Stimulated activated CD4-positive, alpha-beta T cell treated with anti-CD3 and anti-CD28 coated beads, Interleukin-15, amount 100 ng/mL, for 48 hours (primary cell): Measurements from ENCODE around the gene RUNX1.

Experiments
- DNase-seq, 2 donors: peaks; one replicate each; pipeline ENCODE4 v3.0.0-alpha.2; 2020; ENCODE audit warnings: low read depth in 2 of 2

Gene RUNX1

DNA sequence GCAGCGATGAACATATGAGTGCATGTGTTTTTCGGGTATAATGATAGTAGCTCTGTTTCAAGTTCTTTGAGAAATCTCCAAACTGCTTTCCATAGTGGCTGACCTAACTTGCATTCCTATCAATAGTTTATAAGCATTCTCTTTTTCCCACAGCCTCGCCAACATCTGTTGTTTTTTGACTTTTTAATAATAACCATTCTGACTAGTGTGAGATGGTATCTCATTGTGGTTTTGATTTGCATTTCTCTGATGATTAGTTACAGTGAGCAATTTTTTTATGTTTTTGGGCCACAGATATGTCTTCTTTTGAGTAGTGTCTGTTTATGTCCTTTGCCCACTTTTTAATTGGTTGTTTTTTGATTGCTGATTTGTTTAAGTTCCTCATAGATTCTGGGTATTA lies 10.6 kb upstream of the RUNX1 start:
- no peak for DNase-seq

DNA sequence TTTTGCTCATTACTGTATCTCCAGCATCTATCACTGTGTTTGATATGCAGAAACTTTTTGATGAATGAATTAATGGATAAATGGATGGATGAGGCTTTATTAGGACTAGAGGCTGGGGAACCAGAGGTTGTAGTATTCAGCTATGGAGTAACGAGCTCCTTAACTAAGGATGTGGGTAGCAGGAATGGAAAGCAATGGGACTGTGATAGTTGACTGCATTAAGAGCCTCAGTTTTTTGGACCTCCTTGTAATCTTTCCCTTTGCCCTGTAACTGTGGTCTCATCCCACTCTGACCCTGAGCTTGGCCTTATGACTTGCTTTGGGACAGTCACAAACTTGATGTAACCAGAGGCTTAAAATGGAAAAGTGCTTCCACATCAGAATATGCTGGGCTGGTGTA lies 9.0 kb upstream of the RUNX1 start:
- DNase-seq = no peak

DNA sequence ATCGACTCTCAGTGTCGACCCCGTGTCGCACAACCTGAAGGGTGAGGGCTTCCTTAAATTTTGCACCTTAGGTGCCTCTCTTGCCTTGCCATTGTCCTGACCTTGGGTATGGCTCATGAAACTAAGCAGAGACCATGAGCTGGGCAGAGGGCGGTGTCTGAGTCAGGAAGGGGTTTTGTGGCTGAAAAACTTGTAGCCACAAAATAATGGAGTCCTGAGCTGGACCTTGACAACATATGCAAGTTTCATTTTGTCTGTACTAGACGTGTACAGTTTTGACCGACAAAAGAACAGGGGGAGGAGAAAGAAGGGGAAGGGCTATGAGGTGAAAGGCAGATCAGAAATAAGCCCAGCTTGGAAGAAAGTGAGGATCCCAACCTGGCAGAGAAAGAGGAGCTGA lies 8.3 kb upstream of the RUNX1 start:
- DNase-seq = no peak

DNA sequence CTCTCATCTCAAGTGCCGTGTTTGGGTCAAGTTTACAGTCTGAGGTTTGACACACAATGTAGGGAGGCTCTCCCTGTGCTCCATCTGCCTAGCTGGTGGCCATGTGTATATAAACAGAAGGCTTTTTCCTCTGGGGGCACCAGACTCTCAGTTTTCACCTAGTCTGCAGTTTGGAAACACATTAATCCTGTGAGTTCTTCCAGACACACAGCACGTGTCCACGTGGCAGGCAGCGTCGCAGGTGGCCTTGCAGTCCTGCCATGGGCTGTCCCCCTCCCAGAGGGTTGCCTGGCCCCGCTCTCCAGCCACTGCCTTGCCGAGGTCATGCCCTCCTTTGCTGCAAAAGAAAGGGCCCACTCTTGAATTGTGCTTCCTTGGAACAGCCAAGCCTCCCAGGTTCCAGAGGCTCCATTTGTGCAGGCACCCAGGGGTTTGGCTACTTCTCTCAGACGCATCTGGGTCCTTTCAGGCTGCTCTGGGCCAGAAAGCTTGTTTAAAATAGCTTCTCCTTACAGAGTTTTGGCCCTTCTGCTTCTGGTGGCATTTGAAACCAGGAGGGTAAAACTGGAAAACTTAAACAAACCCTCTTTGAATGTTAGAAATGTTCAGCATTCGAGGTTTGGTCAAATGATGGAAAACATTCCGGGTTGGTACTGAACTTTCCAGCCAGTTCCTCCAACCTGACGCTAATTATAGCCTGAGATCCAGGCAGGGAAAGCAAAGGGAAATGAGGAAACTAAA lies 4.4 kb upstream of the RUNX1 start:
- DNase-seq = no peak

DNA sequence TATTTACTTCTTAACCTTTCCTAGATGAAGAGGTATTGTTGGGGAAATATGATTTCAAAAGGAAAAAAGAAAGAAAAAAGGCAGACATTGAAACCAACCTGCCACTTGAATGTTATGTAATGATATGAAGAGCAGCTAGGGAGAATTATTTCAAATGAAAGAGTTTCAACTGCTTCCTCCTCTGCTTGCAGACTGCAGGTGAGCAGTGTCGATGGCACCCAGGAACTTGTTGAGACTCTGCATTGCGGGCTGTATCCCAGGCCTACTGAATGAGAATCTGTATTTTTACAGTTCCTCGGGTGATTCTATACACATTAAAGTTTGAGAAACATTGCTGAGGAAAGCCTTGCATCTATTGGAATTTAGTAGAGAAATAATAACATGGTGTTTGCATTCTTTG lies 3.7 kb upstream of the RUNX1 start:
- DNase-seq = no peak

DNA sequence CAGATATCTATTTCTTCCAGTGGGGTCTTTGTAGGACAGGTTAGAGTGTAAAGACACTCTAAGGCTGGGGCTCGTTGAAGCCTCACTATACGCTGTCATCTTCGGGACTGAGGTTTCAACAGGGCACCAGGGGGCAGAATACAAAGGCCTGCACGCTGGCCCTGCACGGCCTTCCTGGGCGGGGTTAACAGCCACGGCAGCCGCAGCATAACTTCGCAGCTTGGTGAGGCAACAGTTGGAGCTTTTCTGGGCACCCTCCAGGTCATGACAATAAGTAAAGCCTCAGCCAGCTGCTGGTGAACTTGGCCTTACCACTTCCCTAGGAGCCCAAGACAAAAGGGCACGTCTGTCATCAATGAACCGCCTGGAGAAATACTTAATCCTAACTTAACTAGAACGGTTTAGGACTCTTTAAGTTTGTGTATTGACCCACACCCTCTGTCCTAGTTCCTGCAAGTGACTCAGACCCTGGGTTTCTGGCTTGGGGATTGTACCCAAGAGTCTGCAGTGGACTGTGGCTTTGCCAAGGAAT lies 2.3 kb upstream of the RUNX1 start:
- DNase-seq = peak; percentile 76 to 80

DNA sequence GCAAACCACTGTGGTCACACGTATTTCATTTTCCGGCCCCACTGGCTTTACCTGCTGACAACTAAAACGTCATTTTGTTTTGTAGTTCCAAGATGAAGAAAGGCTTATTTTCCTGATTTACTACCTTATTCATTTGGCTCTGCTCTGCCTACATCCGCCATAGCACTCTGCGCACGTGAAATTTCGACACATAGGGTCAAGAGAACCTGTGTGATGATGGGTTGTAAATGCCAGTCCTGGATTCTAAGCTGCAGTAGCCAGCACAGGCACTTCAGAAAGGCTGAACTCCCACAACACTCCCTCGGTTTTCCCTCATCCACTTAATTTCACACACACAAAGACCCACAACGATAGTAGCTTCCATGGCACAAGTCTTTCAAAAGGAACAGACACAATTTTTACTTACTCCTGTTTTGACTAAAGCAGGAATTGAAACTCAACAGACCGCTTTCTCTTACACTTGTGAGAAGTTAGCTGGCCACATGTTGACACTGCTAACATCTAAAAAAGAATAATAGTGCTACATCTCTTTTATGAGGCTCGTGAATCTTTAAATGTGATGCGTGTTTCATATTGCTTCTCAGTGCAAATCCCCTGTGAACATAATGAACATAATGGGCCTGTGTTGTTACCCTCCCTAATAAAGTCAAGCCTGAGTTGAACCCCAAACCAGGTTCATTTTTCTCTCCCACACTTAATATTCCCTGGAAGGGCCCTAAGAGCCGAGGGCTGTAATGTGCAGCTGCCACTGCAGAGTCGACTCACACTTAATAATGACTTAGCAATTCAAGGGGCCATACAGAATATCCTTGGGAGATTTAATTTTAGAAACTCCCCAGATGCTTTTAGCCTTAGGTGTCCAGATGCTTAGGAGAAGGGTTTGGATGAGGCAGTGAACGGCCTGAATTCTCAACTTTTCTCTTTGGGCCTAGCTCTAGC lies 1.5 kb upstream of the RUNX1 start:
- no peak for DNase-seq

DNA sequence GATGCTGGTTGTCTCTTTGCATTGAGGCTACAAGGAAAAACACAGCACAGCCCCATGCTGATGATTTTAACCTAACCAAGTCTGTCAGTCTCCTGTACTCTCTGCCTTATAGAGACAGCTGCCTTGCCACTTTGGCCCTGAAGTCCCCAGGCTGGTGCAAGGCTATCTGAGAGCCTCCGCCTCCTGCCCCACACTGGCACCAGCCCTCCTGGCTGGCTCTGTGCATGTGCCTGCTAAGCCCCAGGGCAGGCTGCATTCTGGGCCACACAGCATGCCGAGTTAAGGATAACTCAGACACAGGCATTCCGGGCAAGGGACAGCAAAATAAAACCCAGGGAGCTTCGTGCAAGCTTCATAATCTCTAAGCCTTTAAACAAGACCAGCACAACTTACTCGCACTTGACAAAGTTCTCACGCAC lies 910 bp downstream of the RUNX1 start:
- no peak for DNase-seq

DNA sequence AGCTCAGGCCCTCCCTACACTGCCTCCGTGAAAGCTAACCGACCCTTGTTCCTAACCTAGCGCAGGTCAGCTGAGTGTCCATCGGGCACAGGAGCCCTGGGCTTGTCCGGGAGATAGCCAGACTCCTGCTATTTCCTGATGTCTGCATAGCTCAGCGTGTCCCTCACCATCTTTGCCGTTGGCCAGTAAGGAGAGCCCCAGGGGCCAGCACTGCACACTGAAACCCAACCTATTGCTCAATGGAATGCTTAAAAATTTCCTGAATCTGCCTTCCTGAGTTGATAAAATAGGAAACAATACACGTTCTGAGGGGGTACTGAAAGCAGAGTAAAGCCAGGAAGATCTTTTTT lies 2.2 kb downstream of the RUNX1 start:
- no peak for DNase-seq

DNA sequence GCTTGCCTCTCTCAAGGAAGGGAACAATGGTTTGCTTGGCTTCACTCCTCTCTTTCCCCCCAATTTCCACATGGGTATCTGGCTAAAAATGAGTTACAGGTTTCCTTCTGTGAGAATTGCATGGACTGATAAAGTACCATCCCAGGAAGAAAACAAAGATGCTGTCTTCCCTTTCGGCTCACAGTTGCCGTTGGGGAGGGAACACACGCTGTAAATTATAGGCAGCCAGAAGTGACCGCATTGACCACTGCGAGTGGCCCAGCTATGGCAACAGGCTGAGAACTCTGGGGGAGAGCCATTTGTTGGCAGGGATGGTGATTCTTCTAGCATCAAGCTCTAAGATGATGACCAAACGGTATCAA lies 2.9 kb downstream of the RUNX1 start:
- no peak for DNase-seq

DNA sequence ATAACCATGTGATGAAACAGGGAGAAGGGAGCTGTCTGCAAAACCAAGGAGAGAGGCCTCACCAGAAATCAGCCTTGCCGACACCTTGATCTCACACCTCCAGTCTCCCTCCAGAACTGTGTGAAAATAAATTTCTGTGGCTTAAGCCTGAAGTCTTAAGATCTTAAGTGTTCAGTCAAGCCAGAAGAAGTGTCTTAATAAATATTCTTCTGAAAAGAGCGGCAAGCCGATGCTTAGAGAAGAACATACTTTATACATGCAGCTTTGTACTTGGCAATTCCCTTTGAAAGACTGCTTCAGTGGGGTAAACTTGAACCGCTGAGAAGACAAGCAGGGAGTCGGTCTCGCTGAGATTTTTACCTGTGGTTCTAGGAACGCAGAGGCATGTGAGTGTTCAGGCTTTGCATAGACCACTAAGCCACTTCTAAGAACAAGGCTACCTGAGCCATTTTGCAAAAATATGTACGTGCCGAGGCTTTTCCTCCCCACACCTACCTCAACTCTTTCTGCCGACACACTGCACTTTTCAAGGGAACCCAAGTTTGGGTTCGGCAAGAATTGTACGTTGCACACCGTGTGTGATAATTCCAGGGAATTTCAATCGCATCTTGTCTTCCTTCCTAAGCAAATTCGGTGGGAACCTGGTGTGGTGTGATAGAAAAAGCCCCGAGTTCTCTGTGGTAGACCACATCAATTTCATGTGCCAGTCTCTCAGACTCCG lies 3.4 kb downstream of the RUNX1 start:
- DNase-seq = no peak

DNA sequence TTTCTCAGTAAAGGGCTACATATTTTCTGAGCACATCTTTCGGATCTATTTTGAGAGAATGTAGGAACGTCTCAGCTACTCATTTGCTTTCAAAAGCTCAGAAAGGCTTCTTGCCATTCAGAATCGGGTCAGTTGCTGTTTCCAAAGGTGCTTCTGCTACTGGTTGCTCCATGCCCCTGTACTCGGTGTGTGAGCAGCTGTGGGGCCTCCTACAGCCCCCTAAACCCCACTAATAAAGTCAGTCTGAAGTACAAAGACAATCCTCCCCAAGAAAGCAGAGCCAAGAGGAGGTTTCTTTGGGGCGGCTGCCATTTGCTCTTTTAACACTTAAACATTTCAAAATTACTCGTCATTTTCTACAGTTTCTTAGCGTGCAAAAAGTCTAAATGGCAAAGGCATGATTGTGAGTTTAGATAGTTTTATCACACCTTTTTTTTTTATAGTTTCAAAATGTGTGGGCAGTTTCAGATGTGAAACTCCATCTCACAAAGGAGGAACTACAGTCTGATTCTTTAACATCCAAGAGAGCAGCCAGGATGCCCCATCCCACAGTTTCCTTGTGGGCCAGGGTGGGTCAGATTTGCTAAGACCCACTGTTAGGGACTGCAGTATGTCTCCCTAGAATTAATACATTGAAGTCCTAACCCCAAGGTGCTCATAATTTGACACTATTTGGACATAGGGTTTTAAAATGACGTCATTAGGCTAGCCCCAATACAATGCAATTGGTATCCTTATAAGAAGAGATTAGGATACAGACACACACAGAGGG lies 4.1 kb downstream of the RUNX1 start:
- DNase-seq = no peak

DNA sequence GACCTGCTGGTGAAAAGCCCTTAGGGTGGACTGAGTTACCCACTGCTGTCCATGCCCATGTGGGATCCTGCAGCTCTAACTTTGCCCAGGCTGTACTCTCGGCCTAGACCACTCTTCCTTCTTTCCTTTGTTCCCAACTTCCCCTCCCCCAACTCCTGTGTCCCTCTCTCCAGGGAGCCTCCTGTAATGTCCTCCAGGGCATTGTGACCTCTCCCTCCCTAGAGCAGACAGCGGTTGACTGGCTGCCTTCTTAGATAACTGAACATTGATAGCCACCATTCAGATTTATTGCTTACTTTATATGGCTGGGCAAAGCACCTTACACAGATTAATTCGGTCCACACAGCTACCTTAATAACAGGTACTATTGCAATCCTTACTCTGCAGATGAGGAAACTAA lies 5.0 kb downstream of the RUNX1 start:
- no peak for DNase-seq

DNA sequence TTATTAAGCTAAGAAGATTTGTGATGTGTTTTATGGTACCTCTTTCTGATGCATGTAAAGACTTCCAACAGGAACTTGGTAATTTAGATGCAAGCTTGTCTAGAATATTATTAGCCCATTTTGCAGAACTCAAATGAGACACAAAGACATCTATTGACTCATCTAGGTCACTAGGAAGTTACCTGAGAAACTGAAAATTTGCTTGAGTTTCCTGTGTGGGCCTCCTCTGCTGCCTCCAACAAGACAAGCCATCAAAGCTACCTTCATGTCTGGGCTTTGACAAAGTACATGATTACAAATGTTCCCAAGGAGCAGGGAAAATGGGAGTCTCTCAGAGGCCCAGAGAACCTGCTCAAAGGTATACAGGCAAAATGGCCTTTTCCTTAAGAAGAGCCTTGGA lies 5.6 kb downstream of the RUNX1 start:
- DNase-seq = no peak

DNA sequence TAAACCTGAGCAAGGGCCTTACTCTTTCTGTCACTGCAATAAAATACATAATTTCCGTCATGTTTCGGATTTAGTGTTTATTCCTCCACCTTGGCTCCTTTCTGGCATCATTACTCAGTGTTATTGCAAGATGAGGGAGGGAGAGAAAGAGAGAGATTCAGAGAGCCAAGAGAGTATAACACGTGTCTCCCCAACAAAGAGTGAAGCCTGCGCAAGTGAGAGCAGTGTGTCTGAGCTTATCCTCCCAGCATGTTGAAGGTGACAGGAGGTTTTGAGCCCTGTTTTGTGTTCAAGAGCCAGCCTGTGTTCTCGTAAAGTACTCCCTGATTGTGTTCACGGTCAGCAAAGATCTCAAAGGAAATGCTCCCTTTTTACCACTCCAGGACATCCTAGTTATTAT lies 6.3 kb downstream of the RUNX1 start:
- no peak for DNase-seq

DNA sequence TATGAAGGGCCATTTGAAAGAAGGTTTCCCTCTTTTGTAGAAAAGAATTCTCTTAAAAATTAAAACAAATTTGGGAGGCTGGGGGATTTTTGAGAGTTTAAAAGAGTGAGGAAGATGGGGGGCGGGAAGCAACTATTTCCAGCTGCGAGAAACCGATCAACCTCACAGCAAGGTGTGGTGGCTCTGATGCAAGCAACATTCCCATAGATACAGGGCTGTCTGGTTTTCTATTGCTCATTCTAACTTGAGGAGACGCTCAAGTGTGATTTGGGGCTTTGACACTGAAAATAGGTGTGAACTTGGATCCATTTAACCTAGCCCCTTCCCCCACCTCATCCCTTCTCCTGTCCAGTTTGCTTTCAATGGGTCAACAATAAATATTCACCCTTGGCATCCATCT lies 7.2 kb downstream of the RUNX1 start:
- DNase-seq = no peak

DNA sequence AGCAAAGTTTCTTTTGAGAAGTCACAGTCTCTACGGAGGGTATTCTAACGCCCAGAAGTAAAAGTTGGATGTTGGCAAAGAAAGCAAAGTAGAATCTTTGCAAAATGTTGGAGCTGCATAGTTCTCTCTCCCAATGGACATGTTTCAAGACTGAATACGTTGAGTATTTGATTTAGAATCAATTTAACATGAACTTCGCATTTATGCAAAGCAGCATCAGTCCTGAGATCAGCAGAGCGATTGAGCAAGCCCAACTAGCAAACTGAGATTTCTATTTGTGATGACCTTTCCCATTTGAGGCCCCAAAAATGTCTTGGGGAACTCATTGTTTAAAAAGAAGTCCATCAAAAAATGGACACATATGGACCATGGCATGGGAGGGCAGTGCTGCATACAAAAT lies 8.0 kb downstream of the RUNX1 start:
- no peak for DNase-seq

DNA sequence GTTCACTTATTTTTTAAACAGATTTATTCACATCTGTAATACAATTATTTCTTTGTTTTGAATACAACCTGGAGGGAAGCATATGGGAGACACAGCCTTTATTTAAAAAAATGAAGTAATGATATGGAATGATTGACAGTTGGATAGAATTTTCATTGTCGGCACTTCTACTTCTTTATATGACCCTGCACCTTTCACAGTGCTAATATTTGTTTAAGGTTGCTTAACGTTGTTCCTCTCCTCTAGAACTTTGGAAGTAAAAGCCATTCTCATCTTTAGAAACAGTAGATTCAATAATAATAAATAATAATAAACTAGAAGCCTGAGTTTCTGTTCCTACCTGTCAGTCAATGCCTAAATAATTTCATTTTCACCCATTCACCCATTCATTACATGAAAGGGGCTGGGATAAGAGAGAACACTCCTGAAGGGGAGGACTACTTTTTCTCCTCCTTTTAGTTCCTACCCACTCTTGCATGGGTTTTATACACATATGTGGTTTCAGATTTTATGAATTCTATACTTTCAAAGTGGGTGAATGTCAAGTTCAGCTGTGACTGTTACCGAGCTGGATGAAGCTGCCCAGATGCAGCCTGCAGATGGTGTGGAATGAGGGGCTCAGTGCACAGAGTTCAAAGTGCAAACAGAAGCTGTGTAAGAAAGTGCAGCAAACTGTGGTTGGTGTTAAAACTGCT lies 9.4 kb downstream of the RUNX1 start:
- no peak for DNase-seq

DNA sequence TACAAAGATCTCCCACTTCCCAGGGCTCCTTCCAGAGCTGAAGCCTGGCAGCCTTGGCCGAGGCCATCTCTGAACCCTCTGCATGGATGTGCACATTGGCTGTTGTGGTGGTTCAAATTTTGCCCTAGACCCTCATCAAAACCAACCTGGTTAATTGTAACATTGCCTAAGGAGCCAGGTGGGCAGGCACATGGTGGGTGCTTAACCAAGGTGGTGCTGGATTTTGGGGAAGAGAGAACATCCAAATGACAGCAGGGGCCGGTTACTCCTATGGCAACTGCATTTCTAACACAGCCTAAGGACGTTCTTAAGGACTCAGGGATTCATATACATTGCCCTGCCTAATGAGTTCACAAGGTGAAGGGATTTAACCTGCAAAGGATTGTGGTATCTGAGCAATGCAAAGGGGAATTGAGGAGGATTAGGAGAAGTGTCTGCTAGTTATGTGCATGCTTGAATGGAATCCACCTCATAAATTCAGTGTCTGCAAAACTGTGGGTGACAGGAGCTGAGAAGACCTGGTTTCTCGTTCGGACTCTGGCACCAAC lies 10.3 kb downstream of the RUNX1 start:
- DNase-seq = no peak

DNA sequence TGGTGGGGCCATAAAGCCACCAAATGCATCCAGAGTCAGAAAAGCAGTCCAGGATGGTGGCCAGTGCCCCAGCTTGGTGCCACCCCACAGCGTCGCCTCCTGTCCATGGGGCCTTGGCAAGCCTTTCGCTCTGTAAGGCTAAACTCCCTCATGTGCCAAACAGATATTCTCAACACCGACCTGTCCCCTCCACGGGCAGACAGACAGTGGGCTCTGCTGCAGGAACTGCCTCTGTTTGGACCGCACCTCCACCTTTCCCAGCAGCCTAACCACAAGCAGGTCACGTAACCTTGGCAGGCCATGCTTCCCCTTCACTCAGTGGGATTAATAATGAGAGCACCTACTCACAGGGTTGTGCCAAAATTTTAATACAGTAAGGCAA lies 11.7 kb downstream of the RUNX1 start:
- no peak for DNase-seq
